ENCODE data around the gene SIRPA.
"Not testable (repeated sequence)": the region's sequence is repeated elsewhere in the genome, so short reads cannot be mapped to it uniquely, and the experiment has no call there.

The SIRPA gene

GRCh38 chr20:1907586-1907985, 12.4 kb downstream of the SIRPA start:
- no peak for DNase-seq

- DNase-seq: no peak
These were observed 13.0 kb downstream of the SIRPA start for GRCh38 chr20:1908191-1908590.

DNA sequence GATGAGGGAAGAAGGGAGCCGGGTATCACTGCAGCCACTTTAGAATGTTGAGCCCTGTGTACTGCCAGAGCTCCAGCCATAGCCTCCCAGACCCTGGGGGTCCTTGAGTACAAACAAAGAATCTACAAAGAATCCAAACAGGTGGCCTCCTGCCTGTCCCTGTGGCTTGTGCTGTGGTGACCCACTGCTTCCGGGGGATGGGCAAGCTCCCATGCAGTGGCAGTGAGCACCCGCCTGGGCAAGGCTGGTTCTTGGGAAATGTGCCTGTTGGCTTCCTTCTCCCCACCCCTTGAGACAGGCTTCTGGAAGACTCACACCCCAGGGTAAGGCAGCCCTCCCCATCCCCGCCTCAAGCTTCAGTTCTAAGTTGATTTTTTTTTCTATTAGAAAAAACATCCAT, 13.9 kb downstream of the SIRPA start:
- no peak for DNase-seq

DNA sequence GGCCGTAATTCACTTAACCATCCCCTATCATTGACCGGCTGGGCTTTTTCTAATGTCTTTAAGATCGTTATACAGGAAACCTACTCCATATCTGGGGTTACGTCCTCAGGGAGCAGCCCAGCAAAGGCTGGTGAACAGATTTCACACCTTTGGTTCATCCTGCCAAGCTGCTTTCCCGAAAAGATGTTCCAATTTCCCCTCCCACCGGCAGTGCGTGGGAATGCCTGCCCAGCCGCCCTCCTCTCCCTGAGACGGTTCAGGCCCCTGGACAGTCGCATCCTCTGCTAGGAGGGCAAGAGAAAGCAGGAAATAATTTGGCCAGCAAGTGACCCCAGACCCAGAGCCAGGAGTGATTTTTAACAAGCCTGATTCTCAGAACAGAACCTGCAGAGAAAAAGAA, 16.3 kb downstream of the SIRPA start:
- DNase-seq: no peak

DNA sequence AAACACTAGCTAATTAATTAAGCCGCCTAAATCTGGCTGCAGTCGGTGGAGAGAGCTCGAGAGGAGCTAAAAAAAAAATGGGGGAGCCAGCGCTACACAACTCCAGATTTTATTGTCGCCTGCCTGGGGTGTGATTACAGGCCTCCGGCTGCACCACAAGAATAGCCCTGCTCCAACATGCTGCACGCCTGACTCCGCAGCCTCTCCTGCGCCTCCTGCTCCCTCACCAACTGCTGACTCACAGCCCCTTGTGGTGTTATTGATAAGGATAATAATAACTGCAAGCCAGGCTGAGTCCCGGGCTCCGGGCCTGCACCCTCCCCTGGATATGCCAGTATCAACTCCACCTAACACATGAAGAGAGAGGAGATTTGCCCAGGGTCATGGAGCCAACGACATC, 16.8 kb downstream of the SIRPA start:
- no peak for DNase-seq

DNA sequence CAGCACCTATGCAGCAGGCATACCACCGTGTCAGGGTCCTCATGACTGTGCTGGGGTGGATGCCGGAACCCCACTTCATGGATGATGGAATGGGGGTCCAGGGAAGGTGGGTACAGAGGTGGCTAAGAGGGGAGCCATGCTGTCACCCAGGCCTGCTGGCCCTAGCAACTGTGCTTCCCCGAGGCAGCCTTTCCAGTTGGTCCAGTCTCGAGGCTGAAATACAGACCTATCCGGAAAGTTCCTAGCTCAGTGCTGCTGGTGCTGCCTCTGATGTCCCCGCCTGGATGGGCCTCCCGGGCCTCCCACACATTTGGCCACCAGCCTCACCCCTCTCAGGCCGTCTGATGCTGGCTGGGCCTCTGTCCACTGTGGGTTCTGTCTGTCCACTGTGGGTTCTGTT, 17.4 kb downstream of the SIRPA start:
- DNase-seq: no peak

- DNase-seq: not testable (repeated sequence)
These were observed 20.0 kb downstream of the SIRPA start for GRCh38 chr20:1915233-1915632.

DNA sequence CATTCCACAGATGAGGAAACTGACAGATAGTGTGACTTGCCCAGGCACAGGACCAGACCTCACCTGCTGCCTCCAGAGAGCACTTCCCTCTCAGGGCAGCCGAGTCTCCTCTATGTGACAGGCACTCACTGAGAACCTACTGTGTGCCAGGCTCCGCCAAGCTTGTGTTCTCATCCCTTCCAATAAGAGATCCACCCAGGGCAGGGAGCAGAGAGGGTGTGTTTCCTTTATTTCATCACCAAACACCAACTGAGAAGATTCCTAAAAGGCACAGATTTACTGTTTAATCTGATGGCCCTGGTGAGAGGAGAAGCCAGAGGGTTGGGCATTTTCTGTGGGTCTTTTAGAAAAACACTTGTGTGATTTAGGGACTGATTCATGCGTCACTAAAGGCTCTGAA, 20.5 kb downstream of the SIRPA start:
- DNase-seq: no peak

- DNase-seq: no peak
These were observed 22.6 kb downstream of the SIRPA start for GRCh38 chr20:1917786-1918185.

- no peak for DNase-seq
These were observed 23.4 kb downstream of the SIRPA start for GRCh38 chr20:1918491-1919165.

- no peak for DNase-seq
These were observed 25.0 kb downstream of the SIRPA start for GRCh38 chr20:1920252-1920651.

DNA sequence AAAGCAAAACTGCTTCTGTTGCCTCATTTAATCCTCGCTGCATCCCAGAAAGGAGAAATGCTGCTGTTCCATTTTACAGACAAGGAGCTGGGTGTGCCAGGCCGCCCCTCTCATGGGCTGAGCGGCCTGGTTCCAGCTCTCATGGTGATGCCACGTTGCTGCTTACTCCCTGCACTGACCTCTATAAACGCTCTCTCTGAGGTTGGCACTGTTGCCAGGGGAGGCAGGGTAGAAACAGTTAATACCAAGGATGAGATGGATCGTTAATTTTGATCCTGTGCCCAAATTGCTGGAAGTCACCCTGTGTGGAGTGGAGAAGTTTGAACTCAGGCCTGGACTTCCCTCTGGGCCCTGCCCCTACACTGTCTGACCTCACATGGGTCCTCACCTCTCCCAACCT, 25.6 kb downstream of the SIRPA start:
- DNase-seq: no peak

DNA sequence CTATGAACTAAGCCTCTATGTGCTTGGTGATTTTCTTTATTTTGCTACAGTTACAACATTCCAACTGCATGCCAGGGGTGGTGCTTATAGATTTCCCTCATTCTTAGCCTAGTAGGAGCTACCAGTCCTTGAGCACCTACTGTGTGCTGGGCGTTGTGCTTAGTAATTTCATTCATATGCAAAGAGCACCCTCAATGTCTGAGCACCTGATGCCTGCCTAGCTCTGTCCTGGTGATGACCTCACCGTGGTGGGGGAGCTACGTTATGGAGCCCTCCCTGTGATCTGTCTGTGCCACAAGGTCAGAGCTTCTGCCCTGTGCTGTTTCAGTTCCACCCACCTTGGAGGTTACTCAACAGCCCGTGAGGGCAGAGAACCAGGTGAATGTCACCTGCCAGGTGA, 26.8 kb downstream of the SIRPA start:
- not testable (repeated sequence) for DNase-seq

GRCh38 chr20:1922786-1923185, 27.6 kb downstream of the SIRPA start:
- DNase-seq: no peak

- DNase-seq: no peak
These were observed 30.0 kb downstream of the SIRPA start for GRCh38 chr20:1924910-1925861.

- no peak for DNase-seq
These were observed 31.0 kb downstream of the SIRPA start for GRCh38 chr20:1926237-1926636.

- DNase-seq: no peak
These were observed 32.0 kb downstream of the SIRPA start for GRCh38 chr20:1927217-1927616.

GRCh38 chr20:1928154-1928553, 32.9 kb downstream of the SIRPA start:
- no peak for DNase-seq

GRCh38 chr20:1928782-1929181, 33.6 kb downstream of the SIRPA start:
- no peak for DNase-seq

DNA sequence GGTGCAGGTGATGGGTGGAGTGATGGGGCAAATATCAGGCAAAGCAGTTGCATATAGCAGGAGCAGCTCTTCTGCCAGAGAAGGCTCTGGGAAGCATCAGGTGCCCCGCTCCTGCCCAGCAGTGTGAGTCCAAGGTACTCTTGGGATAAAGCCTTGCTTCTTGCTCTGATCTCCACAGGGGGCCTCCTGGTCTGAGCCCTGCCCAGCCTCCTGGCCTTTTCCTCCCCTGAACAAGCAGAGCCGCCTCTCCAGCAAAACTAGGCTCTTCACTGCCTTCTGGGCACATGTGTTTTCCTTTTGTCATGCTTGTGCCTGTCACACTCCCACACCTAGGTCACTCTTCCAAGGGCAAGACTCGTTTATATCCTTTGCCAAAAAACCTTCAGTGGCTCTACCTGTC, 34.3 kb downstream of the SIRPA start:
- DNase-seq: no peak

DNA sequence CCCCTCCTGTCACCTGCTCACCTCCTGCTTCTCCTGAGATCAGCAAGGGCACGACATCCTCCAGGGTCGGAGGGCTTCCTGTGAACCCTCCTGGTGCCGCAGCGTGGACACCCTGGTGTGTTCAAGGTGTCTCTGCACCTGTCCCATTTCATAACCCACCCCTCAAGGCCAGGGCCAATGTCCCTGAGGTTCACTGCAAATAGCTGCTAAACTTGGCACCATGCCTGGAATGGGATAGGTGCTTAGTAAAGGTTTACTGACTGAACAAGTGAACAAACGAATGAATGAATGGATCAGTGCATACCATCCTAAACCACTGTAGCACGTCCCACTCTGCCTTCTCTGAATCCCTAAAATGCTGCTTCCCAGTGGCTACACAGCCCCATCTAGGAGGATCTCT, 35.0 kb downstream of the SIRPA start:
- DNase-seq: no peak

GRCh38 chr20:1931830-1932229, 36.6 kb downstream of the SIRPA start:
- no peak for DNase-seq

GRCh38 chr20:1932971-1933370, 37.8 kb downstream of the SIRPA start:
- DNase-seq: no peak

DNA sequence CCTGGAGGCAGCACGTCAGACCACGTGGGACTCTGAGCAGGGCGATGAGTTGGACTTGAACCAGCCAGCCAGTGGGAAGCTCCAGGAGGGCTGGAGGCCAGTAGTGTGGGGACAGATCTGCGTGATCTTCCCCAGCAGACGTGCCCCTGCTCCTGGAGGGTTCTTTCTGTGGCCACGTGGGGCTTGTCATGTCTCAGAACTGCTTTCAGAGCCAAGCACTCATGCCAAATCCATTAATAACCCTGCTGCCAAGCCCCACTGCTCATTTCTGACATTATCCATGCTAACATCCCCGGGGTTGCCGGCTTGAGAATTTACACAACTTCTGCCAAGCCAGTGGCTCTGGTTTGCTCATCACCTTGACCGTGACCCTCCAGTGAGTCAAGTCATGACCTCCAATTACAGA, 38.3 kb downstream of the SIRPA start:
- peak; percentile 82 for DNase-seq

Data from fibroblast of skin of scalp (primary cell).